Endothelial cell (in vitro differentiated cells): ENCODE results near the gene SIGLEC10. TPM values are rescaled to one million over a fixed set of nuclear protein-coding genes. Genes with fewer than 3 reads are reported as not detected.

ENCODE experiments used
- DNase-seq: peaks from one replicate; pipeline ENCODE4 v3.0.0; 2021; ENCODE audit warnings: low spot score
- H3K27ac Mint-ChIP-seq: one replicate; pipeline ENCODE4 v1.8.0; 2021; ENCODE audit warnings: mixed read lengths, inconsistent platforms; ENCODE audit not compliant: unreplicated experiment
- H3K27me3 Mint-ChIP-seq: one replicate; pipeline ENCODE4 v1.8.0; 2021; ENCODE audit warnings: mild to moderate bottlenecking, moderate library complexity, mixed read lengths, inconsistent platforms; ENCODE audit not compliant: unreplicated experiment
- H3K36me3 Mint-ChIP-seq: one replicate; pipeline ENCODE4 v1.8.0; 2021; ENCODE audit warnings: mild to moderate bottlenecking, low read depth, mixed read lengths, inconsistent platforms; ENCODE audit not compliant: unreplicated experiment
- H3K4me1 Mint-ChIP-seq: one replicate; pipeline ENCODE4 v1.8.0; 2021; ENCODE audit warnings: mild to moderate bottlenecking, mixed read lengths, inconsistent platforms; ENCODE audit not compliant: unreplicated experiment
- H3K4me3 Mint-ChIP-seq: one replicate; pipeline ENCODE4 v1.8.0; 2021; ENCODE audit warnings: mild to moderate bottlenecking, mixed read lengths, inconsistent platforms; ENCODE audit not compliant: unreplicated experiment
- H3K9me3 Mint-ChIP-seq: one replicate; pipeline ENCODE4 v1.8.0; 2021; ENCODE audit warnings: mixed read lengths, inconsistent platforms; ENCODE audit not compliant: unreplicated experiment
- CTCF ChIP-seq: fragments of 200-600 bp; sonication (generic); IDR thresholded peaks from one replicate; pipeline ENCODE4 v1.5.0; 2021; ENCODE audit warnings: antibody characterized with exemption; ENCODE audit not compliant: unreplicated experiment
- total RNA-seq: library from RNA; stranded (reverse); fragmentation: NEBNext Ultra II Directional; extraction: Animal tissue kit (Norgen Biotek cat#: 25700); gene quantifications from one replicate; pipeline ENCODE4 v1.2.1, GENCODE V29; 2021; ENCODE audit not compliant: unreplicated experiment

SIGLEC10 gene
- total RNA-seq, 1 donor from 2014 or later: not detected

- no peaks in the 10 kb centered on the region for H3K36me3 Mint-ChIP-seq
- H3K4me3 Mint-ChIP-seq: no peak overlapping the region
- no peak for DNase-seq
- H3K27ac Mint-ChIP-seq: no peak overlapping the region
- TF ChIP-seq CTCF: no peak
- H3K9me3 Mint-ChIP-seq: no peaks in the 10 kb centered on the region
- peaks cover 5% of the 10 kb centered on the region for H3K27me3 Mint-ChIP-seq
- peaks cover 26% of the 10 kb centered on the region for H3K4me1 Mint-ChIP-seq
These were observed 21.6 kb upstream of the SIGLEC10 start for GRCh38 chr19:51439021-51439465.

GRCh38 chr19:51434456-51434855, 17.0 kb upstream of the SIGLEC10 start:
- H3K4me1 Mint-ChIP-seq: peaks cover under 1% of the 10 kb centered on the region
- H3K9me3 Mint-ChIP-seq: no peaks in the 10 kb centered on the region
- H3K36me3 Mint-ChIP-seq: no peaks in the 10 kb centered on the region
- H3K27me3 Mint-ChIP-seq: peaks cover 4% of the 10 kb centered on the region
- H3K27ac Mint-ChIP-seq: no peak overlapping the region
- TF ChIP-seq CTCF: no peak
- H3K4me3 Mint-ChIP-seq: no peak overlapping the region
- no peak for DNase-seq

GRCh38 chr19:51433043-51433442, 15.6 kb upstream of the SIGLEC10 start:
- DNase-seq: no peak
- Mint-ChIP-seq H3K27me3 (peaks cover 4% of the 10 kb centered on the region), H3K4me3 (no peak overlapping the region), H3K36me3 (no peaks in the 10 kb centered on the region), H3K27ac (no peak overlapping the region), H3K9me3 (no peaks in the 10 kb centered on the region), H3K4me1 (no peaks in the 10 kb centered on the region)
- TF ChIP-seq CTCF: no peak

- no peak overlapping the region for H3K4me3 Mint-ChIP-seq
- TF ChIP-seq CTCF: no peak
These were observed 13.7 kb upstream of the SIGLEC10 start for GRCh38 chr19:51431124-51431523.

GRCh38 chr19:51430221-51430620, 12.8 kb upstream of the SIGLEC10 start:
- Mint-ChIP-seq H3K27ac (no peak overlapping the region), H3K27me3 (peaks cover 6% of the 10 kb centered on the region), H3K4me1 (no peaks in the 10 kb centered on the region), H3K36me3 (no peaks in the 10 kb centered on the region), H3K9me3 (no peaks in the 10 kb centered on the region), H3K4me3 (no peak overlapping the region)
- no peak for DNase-seq
- TF ChIP-seq CTCF: no peak

More at GRCh38 chr19:51431124-51431523, 13.7 kb upstream of the SIGLEC10 start:
- Mint-ChIP-seq H3K4me1 (no peaks in the 10 kb centered on the region), H3K36me3 (no peaks in the 10 kb centered on the region), H3K27me3 (peaks cover 4% of the 10 kb centered on the region), H3K27ac (no peak overlapping the region), H3K9me3 (no peaks in the 10 kb centered on the region)
- no peak for DNase-seq
